GM12801 (cell line): ENCODE results near the gene GAS7.

Experiments
- TF ChIP-seq, protein P1 (sequence below): IDR thresholded peaks from one replicate; pipeline ENCODE4 v1.5.1; 2011; ENCODE audit warnings: control low read depth; ENCODE audit not compliant: insufficient read length; ENCODE audit errors: extremely low read depth

Gene GAS7

DNA sequence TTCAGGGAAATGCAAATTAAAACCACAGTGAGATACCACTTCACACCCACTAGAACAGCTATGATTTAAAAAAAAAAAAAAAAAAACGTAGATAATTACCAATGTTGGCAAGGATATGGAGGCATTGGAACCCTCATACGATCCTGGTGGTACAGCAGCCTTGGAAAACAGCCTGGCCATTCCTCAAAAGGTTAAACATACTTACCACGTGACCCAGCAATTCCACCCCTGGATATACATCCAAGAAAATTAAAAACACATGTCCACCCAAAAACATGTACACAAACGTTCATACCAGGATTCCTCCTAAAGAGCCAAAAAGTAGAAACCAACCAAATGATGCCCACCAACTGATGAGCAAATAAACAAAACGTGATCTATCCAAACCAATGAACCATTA, 68.1 kb downstream of the GAS7 start:
- TF ChIP-seq, protein P1, sequence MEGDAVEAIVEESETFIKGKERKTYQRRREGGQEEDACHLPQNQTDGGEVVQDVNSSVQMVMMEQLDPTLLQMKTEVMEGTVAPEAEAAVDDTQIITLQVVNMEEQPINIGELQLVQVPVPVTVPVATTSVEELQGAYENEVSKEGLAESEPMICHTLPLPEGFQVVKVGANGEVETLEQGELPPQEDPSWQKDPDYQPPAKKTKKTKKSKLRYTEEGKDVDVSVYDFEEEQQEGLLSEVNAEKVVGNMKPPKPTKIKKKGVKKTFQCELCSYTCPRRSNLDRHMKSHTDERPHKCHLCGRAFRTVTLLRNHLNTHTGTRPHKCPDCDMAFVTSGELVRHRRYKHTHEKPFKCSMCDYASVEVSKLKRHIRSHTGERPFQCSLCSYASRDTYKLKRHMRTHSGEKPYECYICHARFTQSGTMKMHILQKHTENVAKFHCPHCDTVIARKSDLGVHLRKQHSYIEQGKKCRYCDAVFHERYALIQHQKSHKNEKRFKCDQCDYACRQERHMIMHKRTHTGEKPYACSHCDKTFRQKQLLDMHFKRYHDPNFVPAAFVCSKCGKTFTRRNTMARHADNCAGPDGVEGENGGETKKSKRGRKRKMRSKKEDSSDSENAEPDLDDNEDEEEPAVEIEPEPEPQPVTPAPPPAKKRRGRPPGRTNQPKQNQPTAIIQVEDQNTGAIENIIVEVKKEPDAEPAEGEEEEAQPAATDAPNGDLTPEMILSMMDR: no peak

DNA sequence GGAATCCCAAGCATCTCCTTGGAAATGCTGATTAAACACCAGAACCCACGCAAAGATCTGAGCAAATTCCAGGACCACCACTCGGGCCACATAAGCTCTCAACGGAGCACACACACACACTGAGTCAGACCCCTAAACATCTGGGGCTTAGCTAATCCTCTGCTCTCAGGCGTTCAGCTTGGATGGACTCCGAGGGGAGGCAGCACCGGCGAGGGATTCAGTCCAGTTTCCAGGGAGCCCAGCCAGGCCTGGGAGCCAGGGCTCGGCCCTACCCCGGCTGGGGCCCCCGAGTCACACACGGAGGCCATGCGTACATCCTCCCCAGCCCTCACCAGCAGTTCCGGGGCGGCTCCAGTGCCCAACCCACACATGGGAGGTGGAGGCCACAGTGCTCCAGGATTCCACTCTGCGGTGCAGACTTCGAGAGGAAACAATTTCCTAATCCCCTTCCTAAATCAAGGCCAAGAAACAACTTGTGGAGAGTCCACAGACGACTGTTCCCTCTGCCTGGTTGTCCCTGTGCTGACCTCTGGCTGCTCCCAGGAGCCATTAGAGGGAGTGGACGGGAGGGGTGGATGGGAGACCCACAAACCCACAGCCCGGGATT, 70.5 kb downstream of the GAS7 start:
- TF ChIP-seq, protein P1: no peak

DNA sequence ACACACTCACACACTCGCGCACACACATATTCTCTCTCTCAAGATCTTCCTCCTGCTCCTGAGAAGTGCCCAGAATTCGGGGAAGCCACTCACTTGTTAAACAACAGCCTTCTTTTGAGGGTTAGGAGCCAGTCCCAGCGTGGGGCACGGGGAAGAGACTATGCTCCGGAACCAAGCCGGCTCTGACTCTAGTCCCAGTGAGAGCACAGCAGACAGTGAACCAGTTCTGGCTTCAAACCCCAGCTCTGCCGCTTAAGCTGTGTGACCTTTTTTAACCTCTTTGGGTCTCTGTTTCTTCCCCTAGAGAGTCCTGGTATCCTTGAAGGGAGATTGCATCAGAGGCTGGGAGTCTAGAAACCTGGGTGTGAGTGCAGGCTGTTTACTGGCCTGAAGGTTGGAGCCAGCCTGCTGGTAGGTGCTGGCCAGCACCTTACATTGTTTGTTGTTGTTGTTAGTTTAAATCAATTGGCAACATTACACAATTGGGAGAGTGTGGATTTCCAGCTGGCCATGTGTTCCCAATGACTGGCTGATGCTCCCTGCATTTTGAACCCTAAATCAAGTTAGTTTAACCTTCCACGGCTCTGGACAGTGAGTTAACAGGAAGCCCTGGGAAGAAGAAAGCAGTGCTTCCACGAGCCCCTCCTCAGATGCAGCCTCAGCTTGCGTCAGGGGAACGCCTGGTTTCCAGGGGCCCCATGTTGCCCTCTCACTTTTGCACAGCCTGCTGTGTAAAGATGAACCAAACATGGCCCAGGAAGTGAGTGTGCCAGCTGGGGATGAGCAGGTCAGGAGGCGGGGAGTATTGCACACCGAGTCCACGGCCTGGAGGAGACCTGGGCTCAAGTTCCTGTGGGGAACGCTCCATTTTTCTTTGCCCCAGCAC, 71.5 kb downstream of the GAS7 start:
- TF ChIP-seq, protein P1: no peak

DNA sequence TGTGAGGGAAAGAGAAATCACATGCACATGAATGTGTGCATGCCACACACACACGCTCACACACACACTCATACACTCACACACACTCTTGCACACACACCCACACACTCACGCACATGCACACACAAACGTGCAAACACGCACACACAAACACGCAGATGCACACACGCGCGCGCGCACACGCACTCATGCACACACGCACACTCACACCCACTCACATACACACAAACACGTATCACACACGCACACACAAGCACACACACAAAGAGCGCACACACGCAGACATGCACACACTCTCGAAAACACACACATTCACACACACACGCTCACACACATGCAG, 72.2 kb downstream of the GAS7 start:
- TF ChIP-seq, protein P1: no peak

DNA sequence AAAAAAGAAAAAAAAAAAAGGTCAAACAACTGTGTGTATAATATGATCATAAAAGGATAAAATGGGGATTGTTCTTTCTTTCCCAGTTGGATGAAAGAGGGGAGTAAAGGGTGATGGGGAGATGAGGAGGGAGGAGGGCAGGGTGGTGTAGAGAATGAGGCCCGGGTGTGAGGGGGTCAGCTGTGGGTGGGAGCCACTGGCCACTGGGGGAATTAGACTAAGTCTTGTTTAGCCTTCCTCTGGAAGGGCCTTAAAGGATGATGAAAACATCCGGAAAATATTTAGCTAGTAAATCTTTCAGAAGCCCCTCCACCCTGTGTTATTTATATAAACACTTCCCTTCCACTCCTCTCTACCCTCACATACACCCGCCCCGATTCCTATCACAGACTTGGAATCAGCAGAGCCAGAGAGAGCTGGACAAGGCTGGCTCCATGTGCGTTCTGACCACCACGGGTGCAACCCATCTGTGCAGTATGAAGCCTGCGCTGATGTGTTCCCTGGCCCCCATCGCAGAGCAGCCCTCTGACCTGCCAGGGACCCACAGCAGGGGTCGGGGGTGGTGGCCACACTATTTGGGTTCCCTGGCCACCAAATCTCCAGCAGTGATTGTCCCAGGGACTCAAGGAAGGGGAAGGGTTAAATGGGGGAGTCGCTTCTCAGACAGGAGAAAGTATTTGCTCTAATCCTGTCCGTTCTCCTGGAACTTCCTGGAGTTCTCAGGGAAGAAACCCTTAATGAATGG, 72.7 kb downstream of the GAS7 start:
- TF ChIP-seq, protein P1: no peak

DNA sequence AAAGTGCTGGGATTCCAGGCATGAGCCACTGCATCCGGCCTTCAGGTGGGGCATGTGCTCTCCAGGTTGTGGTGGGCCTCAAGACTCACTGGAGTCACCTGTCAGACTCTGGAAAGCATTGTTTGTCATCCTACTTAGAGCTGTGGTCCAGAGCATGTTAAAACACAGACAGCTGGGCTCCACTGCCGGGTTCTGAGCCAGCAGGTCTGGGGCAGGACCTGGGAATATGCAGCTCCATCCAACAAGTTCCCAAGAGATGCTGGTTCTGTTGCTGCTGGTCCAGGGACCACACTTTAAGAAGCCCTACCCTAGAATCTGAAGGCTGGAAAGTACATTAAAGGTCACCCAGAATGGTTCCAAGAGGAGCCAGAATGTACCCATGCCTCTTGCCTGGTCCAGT, 75.3 kb downstream of the GAS7 start:
- TF ChIP-seq, protein P1: no peak

DNA sequence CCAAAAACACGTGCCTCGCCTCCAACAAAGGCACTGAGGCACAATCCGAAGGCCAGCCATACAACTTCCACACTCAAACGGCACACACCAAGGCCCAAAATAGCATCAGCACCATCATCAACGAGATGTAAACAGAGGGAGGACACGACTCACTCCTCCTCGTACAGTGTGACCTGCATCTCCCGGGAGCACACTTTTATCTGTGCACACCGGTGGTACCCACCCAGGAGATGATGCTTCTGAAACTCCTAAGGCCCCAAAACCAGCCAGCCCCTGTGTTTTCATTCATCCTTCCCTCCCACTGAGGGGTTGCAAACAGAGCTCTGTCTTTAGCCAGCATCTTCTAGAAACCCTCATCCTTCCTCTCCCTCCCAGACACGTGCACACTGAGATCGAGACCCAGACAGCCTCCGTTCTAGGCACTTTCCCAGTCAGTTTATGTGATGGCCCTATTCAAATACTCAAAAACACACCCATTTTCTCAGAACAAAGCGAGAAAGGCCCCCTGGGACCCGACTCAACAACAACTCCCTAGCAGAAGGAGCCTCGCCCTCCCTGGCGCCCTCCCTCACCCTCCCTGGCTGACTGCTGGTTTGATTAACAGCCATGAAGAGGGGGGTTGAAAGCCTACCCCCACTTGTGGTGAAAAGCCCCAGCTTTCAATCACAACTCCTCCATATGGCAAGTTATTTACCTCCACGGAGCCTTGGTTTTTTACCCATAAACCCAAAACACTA, 76.3 kb downstream of the GAS7 start:
- TF ChIP-seq, protein P1: no peak
